HG03060 (cell line): ENCODE results near the gene SHE.
"Not testable (repeated sequence)": the region's sequence is repeated elsewhere in the genome, so short reads cannot be mapped to it uniquely, and the experiment has no call there.

Source experiments
- ATAC-seq: cut with Tn5 transposase; IDR thresholded peaks from one replicate; pipeline ENCODE4 v1.9.1; 2021; ENCODE audit warnings: low read depth, moderate number of reproducible peaks; ENCODE audit not compliant: unreplicated experiment

SHE gene

DNA sequence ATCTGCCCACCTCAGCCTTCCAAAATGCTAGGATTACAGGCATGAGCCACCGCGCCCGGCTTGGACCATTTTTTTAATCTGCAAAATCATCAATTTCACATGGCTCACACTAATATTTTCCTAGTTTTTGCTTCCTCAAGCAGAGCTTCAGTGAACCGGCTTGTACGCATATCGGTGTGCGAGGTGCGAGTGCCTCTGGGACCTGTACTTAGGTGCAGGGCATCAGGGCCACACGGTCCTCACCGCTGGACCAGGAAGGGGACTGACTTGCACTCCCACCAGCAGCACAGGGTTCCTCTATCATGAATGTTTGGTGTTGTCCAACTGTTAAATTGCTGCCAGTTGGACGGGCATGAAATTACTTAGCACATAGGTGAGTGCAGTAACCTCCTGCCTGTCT, 15.4 kb upstream of the SHE start:
- no peak for ATAC-seq

DNA sequence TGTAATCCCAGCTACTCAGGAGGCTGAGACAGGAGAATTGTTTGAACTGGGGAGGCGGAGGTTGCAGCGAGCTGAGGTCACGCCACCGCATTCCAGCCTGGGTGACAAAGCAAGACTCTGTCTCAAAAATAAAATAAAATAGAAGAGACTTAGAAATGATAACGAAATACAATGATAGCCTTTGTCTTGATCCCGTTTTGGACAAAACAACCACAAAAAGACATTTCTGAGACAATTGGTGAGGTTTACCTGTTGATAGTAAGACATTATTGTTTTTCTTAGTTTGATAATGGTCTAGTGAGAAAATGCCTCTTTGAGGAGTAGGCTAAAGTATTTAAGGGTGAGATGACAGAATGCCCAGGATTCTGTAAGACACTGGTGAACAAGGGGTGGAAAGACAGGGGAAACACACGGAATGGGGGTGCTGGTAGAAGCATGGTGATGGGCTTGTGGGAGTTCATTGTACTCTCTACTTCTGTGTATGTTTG, 11.9 kb upstream of the SHE start:
- no peak for ATAC-seq

DNA sequence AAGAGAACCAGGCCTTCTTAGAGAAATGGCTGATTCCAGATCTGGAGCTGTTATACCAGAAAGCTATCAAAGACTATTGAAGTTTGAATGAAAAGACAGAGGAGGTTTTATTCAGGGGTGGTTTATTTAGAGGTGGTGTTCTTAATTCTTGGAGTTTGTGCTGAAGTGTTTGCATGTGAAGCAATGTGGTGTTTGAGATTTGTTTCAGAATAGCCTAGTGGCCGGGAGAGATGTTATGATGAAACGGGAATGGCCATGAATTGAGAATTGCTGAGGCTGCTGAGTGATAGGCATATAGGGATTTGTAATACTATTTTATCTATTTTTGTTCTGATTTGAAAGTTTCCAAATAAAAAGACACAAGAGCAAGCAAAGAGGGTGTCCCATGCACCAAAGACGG, 10.5 kb upstream of the SHE start:
- ATAC-seq = no peak

DNA sequence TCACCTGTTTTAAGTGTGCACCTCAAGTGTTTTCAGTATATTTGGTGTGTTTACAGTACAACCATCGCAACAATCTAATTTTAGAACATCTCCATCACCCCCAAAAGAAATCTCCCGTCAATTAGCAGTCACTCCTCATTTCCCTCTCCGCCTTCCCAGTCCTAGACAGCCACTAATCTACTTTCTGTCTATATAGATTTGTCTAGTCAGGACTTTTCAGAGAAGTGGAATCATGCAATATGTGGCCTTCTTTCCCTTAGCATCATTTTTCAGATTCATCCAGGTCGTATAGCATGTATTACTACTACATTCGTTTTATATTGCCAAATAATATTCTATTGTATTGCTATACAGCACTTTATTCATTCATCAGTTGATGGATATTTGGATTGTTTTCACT, 1.7 kb upstream of the SHE start:
- ATAC-seq = no peak

- ATAC-seq = no peak
Measured at GRCh38 chr1:154502744-154503115, 518 bp upstream of the SHE start.

DNA sequence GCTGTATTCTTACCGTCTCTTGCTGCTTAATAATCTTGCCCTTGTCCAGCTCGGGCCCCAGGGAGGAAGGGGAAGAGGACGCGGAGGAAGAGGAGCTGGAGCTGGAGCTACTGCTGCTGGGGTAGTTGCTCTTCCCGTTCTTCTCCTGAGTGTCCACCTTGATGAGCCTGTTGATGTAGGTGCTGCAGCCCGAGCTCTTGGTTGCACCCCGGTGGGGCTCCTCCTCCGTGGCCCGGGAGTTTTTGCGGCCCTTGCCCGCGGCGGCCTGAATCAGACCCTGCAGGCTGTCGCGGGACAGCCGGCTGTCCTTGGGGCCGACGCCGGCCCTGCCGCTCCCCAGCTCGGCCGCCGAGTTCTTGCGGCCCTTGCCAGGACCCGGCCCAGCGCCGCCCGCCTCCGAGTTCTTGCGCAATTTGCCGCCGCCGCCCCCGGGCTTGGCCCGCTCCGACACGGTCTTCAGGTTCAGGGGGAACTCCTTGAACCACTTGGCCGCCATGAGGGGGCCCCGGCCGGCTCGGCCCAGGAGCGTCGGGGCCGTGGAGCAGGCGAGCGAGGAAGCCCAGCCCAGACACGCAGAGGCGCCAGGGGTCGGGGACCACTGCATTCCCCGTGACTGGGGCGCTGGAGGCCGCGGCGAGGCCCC, 668 bp downstream of the SHE start:
- ATAC-seq = no peak

- ATAC-seq = no peak
Measured at GRCh38 chr1:154500533-154500932, 1.7 kb downstream of the SHE start.

GRCh38 chr1:154499446-154499845, 2.8 kb downstream of the SHE start:
- ATAC-seq = no peak

DNA sequence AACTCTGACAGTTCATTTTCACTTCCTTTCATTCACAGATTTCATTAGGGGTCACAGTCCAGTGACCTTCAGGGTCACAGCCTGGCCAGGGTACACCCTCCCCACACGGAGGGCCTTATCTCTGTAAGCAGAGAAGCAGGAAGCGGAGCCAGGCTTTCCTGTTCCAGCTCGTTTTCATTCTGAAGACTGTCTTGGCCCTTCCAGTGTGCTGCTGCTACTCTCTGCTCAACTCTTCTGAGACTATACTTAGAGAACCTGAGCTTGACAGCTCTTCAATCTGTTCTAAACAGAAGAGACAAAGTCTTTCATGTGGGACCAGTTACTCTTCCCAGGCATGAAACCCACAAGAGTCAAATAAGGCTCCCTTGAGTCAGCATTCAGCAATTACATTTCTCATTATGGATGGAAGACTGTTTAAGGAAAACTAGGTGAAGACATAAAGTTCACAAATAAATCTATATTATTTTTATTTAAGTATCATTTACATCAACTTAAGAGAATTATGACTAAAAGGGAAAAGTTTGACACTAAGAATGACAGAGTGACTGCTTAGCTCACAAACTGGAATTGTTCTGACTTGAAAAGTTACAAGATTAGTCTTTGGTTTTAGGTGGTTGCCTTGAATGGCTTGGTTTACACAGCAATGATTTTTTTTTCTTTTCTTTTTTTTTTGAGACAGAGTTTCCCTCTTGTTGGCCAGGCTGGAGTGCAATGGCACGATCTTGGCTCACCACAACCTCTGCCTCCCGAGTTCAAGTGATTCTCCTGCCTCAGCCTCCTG, 5.0 kb downstream of the SHE start:
- ATAC-seq = no peak

- no peak for ATAC-seq
Measured at GRCh38 chr1:154496383-154496782, 5.8 kb downstream of the SHE start.

- no peak for ATAC-seq
Measured at GRCh38 chr1:154495496-154496273, 6.5 kb downstream of the SHE start.

- no peak for ATAC-seq
Measured at GRCh38 chr1:154493276-154493675, 8.9 kb downstream of the SHE start.

DNA sequence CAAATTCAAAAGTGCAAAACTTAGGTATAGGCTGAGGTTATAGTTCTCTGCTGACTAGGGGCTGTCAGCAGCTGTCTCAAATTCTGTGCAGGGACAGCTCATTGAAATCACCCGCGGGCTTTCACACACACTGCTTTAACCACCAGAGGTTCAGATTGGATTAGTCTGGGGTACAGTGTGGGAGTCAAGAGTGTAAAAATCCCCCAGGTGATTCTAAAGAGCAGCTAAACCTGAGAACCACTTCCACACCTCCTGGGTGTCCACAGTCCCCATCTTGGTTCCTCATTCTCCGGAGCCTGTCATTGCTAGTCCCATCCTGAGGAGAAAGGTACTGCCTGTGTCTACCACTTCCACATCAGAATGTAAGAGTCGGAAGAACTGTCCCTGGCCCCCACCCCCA, 10.1 kb downstream of the SHE start:
- no peak for ATAC-seq

- no peak for ATAC-seq
Measured at GRCh38 chr1:154490317-154490716, 11.9 kb downstream of the SHE start.

GRCh38 chr1:154489695-154490274, 12.4 kb downstream of the SHE start:
- no peak for ATAC-seq

GRCh38 chr1:154488922-154489321, 13.3 kb downstream of the SHE start:
- no peak for ATAC-seq

DNA sequence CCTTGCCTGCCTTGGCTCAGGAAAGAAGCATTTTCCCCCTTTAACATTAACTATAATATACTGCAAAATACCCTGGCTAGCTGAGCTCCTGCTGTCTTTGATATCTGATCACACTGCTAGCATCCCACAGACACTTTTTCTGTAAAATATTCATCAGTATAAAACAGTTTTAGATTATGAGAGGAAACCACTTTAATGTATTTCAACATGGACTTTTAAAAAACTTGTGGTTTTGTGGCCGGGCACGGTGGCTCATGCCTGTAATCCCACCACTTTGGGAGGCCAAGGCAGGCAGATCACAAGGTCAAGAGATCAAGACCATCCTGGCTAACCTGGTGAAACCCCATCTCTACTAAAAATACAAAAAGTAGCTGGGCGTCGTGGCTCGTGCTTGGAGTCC, 15.5 kb downstream of the SHE start:
- not testable (repeated sequence) for ATAC-seq

DNA sequence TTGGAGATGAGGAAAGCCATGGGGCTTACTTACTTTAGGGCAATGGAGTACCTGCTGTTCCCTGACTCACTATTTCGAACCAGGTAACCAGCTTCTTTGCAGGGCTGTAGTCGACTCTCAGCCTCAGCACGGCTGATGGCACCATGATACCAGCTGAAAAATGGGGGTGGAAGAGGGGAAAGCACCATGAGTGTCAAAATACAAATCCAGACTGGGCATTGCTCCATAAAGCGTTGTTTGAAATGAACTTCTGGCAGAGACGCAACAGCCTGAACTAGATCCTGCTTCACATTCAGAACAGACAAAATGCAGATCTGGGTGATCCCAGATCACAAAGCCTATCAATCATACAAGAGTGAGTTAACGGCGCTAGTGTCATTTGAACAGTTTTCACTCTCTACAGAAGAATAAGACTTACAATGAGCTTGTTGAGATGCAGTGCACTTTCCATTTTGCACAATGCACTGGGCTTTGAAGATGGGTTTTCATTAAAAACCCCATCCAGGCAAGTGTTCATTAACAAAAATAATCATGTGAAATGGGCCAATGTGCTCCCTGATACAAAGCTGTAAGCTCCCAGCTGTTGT, 16.2 kb downstream of the SHE start:
- ATAC-seq = no peak

DNA sequence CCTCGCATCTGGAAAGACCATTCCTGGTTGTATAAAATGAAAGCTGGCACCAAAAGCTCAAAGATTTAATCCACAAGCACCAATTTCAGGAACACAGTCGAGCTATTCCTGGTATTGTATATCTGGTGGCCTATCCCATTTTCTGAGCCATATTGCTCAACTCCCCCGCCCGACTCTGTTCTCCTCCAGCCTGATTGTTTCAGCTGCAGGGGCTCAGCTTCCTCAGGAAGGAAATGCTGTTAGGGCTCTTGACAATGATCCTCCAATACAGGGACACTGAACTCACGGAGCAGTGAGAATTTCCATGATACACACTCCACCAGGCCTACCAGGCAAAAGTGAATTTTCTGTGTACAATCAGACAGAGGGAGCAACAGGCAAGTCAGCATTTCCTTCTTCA, 17.1 kb downstream of the SHE start:
- no peak for ATAC-seq

DNA sequence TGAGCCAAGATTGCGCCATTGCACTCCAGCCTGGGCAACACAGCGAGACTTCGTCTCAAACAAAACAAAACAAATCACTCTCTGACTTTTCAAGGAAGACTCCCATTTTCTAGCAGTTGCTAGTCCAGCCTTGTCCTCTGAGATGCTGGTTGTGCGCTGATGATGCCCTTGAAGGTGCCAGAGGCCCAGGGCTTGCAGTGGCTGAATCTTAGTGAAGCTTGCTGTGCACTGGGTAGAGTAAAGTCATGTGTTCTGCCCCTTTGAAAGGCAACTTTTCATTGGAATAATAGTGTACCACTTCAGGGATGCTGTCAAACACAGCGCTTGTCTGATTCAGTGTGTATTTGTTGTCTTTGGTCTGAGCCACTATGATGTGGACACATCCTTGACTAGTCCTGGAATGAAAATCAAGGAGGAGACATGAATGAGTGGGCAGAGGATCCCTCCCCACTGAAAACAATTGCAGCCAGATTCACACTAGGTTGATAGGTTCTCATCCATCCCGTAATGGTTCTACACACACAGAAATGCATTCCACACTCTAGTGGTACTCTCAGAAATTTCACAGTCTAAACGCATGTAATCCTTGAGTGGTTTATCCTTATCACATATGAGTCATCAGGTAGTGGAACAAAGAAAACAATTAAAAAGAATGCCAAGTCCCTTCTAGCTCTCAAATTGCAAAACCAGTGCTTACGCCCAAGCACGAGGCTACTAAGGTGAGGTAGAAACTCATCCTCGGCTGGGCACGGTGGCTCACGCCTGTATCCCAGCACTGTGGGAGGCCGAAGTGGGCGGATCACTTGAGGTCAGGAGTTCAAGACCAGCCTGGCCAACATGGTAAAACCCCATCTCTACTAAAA, 18.0 kb downstream of the SHE start:
- no peak for ATAC-seq
